T-cell (primary cell): ENCODE results near the gene SPACA9. TPM values are rescaled to one million over a fixed set of nuclear protein-coding genes. Genes with fewer than 3 reads are reported as not detected.

Source experiments
- ATAC-seq, 4 experiments: fragments of 200-7000 bp in 3 of 4; fragments of 150-1000 bp in 1 of 4; cut with Tn5 transposase; replicated peaks in 1 of 4; 1 replicate in 3 of 4; 2 replicates in 1 of 4; pipeline ENCODE4 v1.10.0; 2021; ENCODE audit warnings: moderate library complexity in 3 of 4, mild to moderate bottlenecking in 2 of 4, moderate number of reproducible peaks in 1 of 4
- CTCF ChIA-PET, 2 donors: fragments of 300-600 bp; sonication (Branson Sonifier 250); formaldehyde crosslinking; loops; one replicate each; lab custom pipeline; 2022; ENCODE audit warnings: antibody characterized with exemption in 2 of 2; lab: Charles Lee
- POLR2A ChIA-PET, 2 donors: fragments of 300-600 bp; sonication (Branson Sonifier 250); formaldehyde crosslinking; loops; one replicate each; lab custom pipeline; 2022; ENCODE audit warnings: antibody characterized with exemption in 2 of 2; lab: Charles Lee
- DNase-seq, 35 experiments: peaks; one replicate each; pipeline versions ENCODE4 v3.0.0 to v3.0.0-alpha.2; 2013 to 2023
- H3K27ac ChIP-seq: one replicate; pipeline ENCODE4 v1.5.1; 2013; ENCODE audit warnings: low read length
- H3K27me3 ChIP-seq, 2 experiments: replicated peaks in 1 of 2; 1 replicate in 1 of 2; 2 replicates in 1 of 2; pipeline versions ENCODE4 v1.6.1 to v1.7.0; 2013; ENCODE audit warnings: low read length in 1 of 2, mixed read lengths in 1 of 2; ENCODE audit not compliant: control insufficient read depth in 2 of 2, insufficient read depth in 2 of 2; ENCODE audit errors: extremely low read depth in 1 of 2
- H3K36me3 ChIP-seq, 2 donors: 1 replicate in 1 of 2; 2 replicates in 1 of 2; pipeline versions ENCODE4 v1.6.1 to v1.7.0; 2013; ENCODE audit warnings: low read length in 1 of 2; ENCODE audit not compliant: control insufficient read depth in 2 of 2, insufficient read depth in 1 of 2; ENCODE audit errors: extremely low read depth in 1 of 2
- H3K4me1 ChIP-seq, 2 experiments: 1 replicate in 1 of 2; 2 replicates in 1 of 2; pipeline versions ENCODE4 v1.6.1 to v1.7.0; 2013; ENCODE audit warnings: low read length in 2 of 2, mixed read lengths in 1 of 2; ENCODE audit not compliant: insufficient read depth in 2 of 2, control insufficient read depth in 1 of 2; ENCODE audit errors: extremely low read depth in 1 of 2
- H3K4me3 ChIP-seq, 2 donors: 1 replicate in 1 of 2; 2 replicates in 1 of 2; pipeline versions ENCODE4 v1.5.1 to v1.7.0; 2013; ENCODE audit warnings: mild to moderate bottlenecking in 2 of 2, low read length in 1 of 2, moderate library complexity in 1 of 2; ENCODE audit not compliant: control insufficient read depth in 1 of 2; ENCODE audit errors: extremely low read depth in 1 of 2
- H3K9me3 ChIP-seq: 2 replicates; pipeline ENCODE4 v1.7.0; 2013
- H3K27ac Mint-ChIP-seq, 2 donors: one replicate each; pipeline ENCODE4 v1.8.0; 2020 to 2021; ENCODE audit warnings: mild to moderate bottlenecking in 2 of 2, mixed read lengths in 2 of 2
- H3K27me3 Mint-ChIP-seq, 2 donors: one replicate each; pipeline ENCODE4 v1.8.0; 2021 to 2022; ENCODE audit warnings: mixed read lengths in 2 of 2
- H3K36me3 Mint-ChIP-seq: one replicate; pipeline ENCODE4 v1.8.0; 2021; ENCODE audit warnings: mixed read lengths
- H3K4me1 Mint-ChIP-seq, 3 donors: one replicate each; pipeline ENCODE4 v1.8.0; 2020 to 2022; ENCODE audit warnings: mixed read lengths in 3 of 3, mild to moderate bottlenecking in 1 of 3
- H3K4me3 Mint-ChIP-seq, 3 donors: one replicate each; pipeline ENCODE4 v1.8.0; 2020 to 2022; ENCODE audit warnings: mild to moderate bottlenecking in 3 of 3, mixed read lengths in 3 of 3, moderate library complexity in 3 of 3
- H3K9me3 Mint-ChIP-seq, 3 donors: one replicate each; pipeline ENCODE4 v1.8.0; 2020 to 2022; ENCODE audit warnings: mixed read lengths in 3 of 3
- WGBS: methylation state at CpG from one replicate; pipeline ENCODE4 v1.1.5; 2013; ENCODE audit warnings: missing lambda C conversion rate; ENCODE audit not compliant: insufficient coverage; 5-methylcytosine and 5-hydroxymethylcytosine counted together
- total RNA-seq, 35 experiments: library from RNA in 6 of 35; stranded (reverse) in 6 of 35; fragments of 120-200 nt in 1 of 35; gene quantifications; one replicate each; pipeline versions ENCODE4 v1.2.1 to v1.2.4 and lab custom pipeline; 2013 to 2026

Gene SPACA9
- total RNA-seq, 5 donors from 2014 or later (not counting 1 experiment from before 2014, with no cell fraction given), result 1.2 to 2.5 (median 2.0) TPM

DNA sequence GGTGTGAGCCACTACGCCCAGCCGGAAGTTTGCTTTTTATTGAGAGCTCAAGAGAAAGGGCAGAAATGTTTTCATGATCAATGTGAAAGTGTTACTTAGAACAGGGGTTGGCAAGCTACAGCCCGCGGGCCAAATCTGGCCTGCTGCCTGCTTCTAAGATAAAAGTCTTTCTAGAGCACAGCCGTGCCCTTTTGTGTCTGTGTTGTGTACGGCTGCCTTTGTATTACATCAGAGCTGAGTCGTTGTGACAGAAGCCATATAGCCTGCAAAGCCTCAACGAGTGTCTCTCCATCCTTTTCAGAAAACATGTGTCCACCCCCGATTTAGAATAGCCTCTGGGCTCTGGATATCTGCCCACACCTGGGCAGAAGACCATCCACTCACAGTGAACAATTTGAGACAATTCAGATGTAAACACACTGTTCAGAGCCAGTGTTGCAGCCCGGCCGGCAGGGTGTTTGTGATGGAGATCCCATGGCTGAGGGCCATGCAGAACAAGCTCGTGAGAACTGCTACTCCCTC is 29.5 kb upstream of the SPACA9 start:
- H3K36me3 Mint-ChIP-seq, result no peaks in the 10 kb centered on the region
- ChIA-PET POLR2A (interaction anchor here in 1 of 2 donors (0.6 kb wide), 1 partner anchor 1648 kb away, joined by 4 read pairs; no protein-coding TSS in a partner anchor), CTCF (interaction anchor here in 1 of 2 donors (0.6 to 1.0 kb wide), 2 partner anchors 53 to 325 kb away, joined by 4 to 5 read pairs; no protein-coding TSS in a partner anchor)
- DNase-seq (peak in 9 of 35 experiments; percentile 1 to 40 (median 9)), ATAC-seq (peak in 3 of 4 experiments; percentile 19 to 72 (median 38))
- H3K36me3 ChIP-seq, result no peaks in the 10 kb centered on the region
- H3K4me3 ChIP-seq, result peak overlapping the region; percentile 10 to 25
- H3K9me3 ChIP-seq, result no peaks in the 10 kb centered on the region
- H3K27me3 Mint-ChIP-seq, result peaks cover 0 to 2% of the 10 kb centered on the region in 2 donors
- 38% methylated on average over 7 of the region's 12 CpGs for WGBS
- H3K4me1 Mint-ChIP-seq, result peaks cover 9 to 28% (median 16%) of the 10 kb centered on the region in 3 donors
- H3K27ac Mint-ChIP-seq, result peak overlapping the region; percentile 58 to 84
- peak overlapping the region; percentile 63 to 71 (median 63) for H3K4me3 Mint-ChIP-seq
- H3K27ac ChIP-seq, result no peak overlapping the region
- peaks cover 13 to 24% of the 10 kb centered on the region in 2 experiments for H3K4me1 ChIP-seq
- peaks cover 0 to 14% of the 10 kb centered on the region in 2 experiments for H3K27me3 ChIP-seq
- H3K9me3 Mint-ChIP-seq, result no peaks in the 10 kb centered on the region

DNA sequence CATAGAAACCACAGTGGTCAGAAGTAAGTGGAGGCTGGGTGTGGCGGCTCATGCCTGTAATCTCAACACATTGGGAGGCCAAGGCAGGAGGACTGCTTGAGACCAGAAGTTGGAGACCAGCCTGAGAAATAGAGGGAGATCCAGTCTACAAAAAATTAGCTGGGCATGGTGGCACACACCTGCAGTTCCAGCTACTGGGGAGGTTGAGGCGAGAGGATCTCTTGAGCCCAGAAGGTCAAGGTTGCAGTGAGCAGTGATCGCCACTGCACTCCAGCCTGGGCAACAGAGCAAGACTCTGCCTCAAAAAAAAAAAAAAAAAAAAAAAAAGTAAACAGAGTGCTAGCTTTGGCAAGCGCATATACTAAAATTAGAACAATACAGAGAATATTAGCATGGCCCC is 25.2 kb upstream of the SPACA9 start:
- H3K36me3 Mint-ChIP-seq, result no peaks in the 10 kb centered on the region
- 100% methylated on average over 1 of the region's 4 CpGs for WGBS

DNA sequence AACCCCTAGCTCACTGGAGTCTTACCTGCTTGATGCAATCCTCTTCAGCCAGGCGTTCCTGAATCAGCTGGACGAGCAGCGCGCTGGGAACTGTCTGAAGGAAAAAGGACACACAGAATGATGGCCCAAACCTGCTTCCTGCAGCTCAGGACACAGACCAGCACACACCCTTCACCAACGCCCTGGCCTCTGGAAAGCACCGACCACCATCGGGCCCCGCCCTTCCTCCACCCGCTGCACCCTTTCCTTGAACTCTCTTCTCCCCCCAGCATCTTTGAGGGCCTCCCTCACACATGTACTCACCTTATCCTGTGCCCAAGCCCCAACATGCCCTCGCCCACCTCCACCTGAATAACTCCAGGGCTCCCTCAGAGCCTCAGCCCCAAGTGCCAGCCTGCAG is 23.9 kb upstream of the SPACA9 start:
- Histone ChIP-seq H3K27me3 (peaks cover 0 to 41% of the 10 kb centered on the region in 2 experiments), H3K9me3 (no peaks in the 10 kb centered on the region), H3K4me1 (peaks cover 10 to 11% of the 10 kb centered on the region in 2 experiments), H3K27ac (no peak overlapping the region), H3K4me3 (no peak overlapping the region), H3K36me3 (no peaks in the 10 kb centered on the region)
- Mint-ChIP-seq H3K27me3 (peaks cover 0 to 20% of the 10 kb centered on the region in 2 donors), H3K4me3 (no peak overlapping the region), H3K9me3 (no peaks in the 10 kb centered on the region), H3K36me3 (no peaks in the 10 kb centered on the region), H3K4me1 (peaks cover 5 to 25% (median 13%) of the 10 kb centered on the region in 3 donors), H3K27ac (no peak overlapping the region)
- POLR2A ChIA-PET, result interaction anchor here in 1 of 2 donors (0.6 kb wide), 1 partner anchor 18 kb away, joined by 4 read pairs; no protein-coding TSS in a partner anchor
- 57% methylated on average over 10 of the region's 10 CpGs for WGBS
- ATAC-seq, result no peak
- CTCF ChIA-PET, result no interaction called here
- no peak for DNase-seq

More for the DNA sequence above, 25.2 kb upstream of the SPACA9 start:
- H3K9me3 Mint-ChIP-seq, result no peaks in the 10 kb centered on the region
- H3K27me3 ChIP-seq, result peaks cover 0 to 37% of the 10 kb centered on the region in 2 experiments
- no peak overlapping the region for H3K27ac Mint-ChIP-seq
- no peak overlapping the region for H3K4me3 Mint-ChIP-seq
- H3K27me3 Mint-ChIP-seq, result peaks cover 0 to 18% of the 10 kb centered on the region in 2 donors
- no peaks in the 10 kb centered on the region for H3K9me3 ChIP-seq
- CTCF ChIA-PET, result interaction anchor here in 1 of 2 donors (0.6 kb wide), 1 partner anchor 52 kb away, joined by 4 read pairs; no protein-coding TSS in a partner anchor
- H3K4me1 ChIP-seq, result peaks cover 13 to 22% of the 10 kb centered on the region in 2 experiments
- no peaks in the 10 kb centered on the region for H3K36me3 ChIP-seq
- DNase-seq (no peak), ATAC-seq (no peak)
- H3K4me3 ChIP-seq, result no peak overlapping the region
- peaks cover 11 to 35% (median 21%) of the 10 kb centered on the region in 3 donors for H3K4me1 Mint-ChIP-seq
- POLR2A ChIA-PET, result no interaction called here
- no peak overlapping the region for H3K27ac ChIP-seq

DNA sequence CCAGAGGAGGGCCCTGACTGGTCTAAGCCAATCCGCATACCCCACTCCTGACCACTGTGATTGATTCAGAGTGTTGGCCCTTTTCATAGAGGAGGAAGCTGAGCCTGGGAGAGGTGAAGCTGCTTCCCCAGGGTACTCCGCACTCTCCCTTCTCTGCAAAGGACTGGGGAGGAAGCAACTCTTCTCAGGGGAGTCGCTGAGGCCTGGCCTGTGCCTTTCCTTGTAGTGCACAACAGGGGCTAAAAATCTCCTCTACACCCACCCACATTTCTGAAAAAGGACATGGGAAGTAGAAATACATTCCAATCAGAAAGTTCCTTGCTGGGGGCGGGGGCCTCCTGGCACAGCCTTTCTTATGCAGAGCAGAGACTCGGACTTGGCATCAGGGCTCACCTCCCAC is 22.8 kb upstream of the SPACA9 start:
- H3K4me3 ChIP-seq, result no peak overlapping the region
- Mint-ChIP-seq H3K4me1 (peaks cover 2 to 19% (median 9%) of the 10 kb centered on the region in 3 donors), H3K4me3 (no peak overlapping the region), H3K9me3 (no peaks in the 10 kb centered on the region), H3K27ac (no peak overlapping the region), H3K27me3 (peaks cover 0 to 22% of the 10 kb centered on the region in 2 donors), H3K36me3 (no peaks in the 10 kb centered on the region)
- H3K27ac ChIP-seq, result no peak overlapping the region
- DNase-seq (no peak), ATAC-seq (no peak)
- H3K9me3 ChIP-seq, result no peaks in the 10 kb centered on the region
- POLR2A ChIA-PET, result no interaction called here
- H3K27me3 ChIP-seq, result peaks cover 0 to 42% of the 10 kb centered on the region in 2 experiments
- H3K4me1 ChIP-seq, result peaks cover 7 to 9% of the 10 kb centered on the region in 2 experiments
- WGBS, result 77% methylated on average over 2 of the region's 5 CpGs
- CTCF ChIA-PET, result no interaction called here
- H3K36me3 ChIP-seq, result no peaks in the 10 kb centered on the region

DNA sequence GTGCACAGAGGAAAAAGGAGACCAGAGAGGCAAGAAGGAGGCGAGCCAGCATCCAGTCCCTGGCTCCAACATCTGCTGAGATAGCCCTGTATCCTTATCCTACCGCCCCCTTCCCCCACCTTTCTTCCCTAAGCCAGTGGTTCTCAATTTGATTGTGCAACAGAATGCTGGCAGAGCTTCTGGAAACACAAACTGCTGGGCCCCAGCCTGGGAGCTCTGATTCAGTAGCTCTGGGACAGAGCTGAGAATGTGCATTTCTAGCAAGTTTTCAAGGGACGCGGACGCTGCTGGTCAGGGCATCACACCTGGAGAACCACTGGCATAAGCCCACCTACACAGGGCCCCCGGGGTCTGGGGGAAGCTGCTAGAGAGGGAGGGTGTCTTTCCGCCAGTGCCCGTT is 21.7 kb upstream of the SPACA9 start:
- Mint-ChIP-seq H3K9me3 (no peaks in the 10 kb centered on the region), H3K4me3 (no peak overlapping the region), H3K27ac (no peak overlapping the region), H3K36me3 (no peaks in the 10 kb centered on the region), H3K27me3 (peaks cover 0 to 22% of the 10 kb centered on the region in 2 donors), H3K4me1 (peaks cover 2 to 10% (median 6%) of the 10 kb centered on the region in 3 donors)
- POLR2A ChIA-PET, result no interaction called here
- H3K36me3 ChIP-seq, result no peaks in the 10 kb centered on the region
- H3K4me1 ChIP-seq, result no peaks in the 10 kb centered on the region
- no peak overlapping the region for H3K4me3 ChIP-seq
- CTCF ChIA-PET, result no interaction called here
- no peaks in the 10 kb centered on the region for H3K9me3 ChIP-seq
- WGBS, result no CpG with 5 or more reads among the region's 8 CpGs
- no peak for ATAC-seq
- H3K27ac ChIP-seq, result no peak overlapping the region
- peaks cover 0 to 36% of the 10 kb centered on the region in 2 experiments for H3K27me3 ChIP-seq
- DNase-seq, result no peak

DNA sequence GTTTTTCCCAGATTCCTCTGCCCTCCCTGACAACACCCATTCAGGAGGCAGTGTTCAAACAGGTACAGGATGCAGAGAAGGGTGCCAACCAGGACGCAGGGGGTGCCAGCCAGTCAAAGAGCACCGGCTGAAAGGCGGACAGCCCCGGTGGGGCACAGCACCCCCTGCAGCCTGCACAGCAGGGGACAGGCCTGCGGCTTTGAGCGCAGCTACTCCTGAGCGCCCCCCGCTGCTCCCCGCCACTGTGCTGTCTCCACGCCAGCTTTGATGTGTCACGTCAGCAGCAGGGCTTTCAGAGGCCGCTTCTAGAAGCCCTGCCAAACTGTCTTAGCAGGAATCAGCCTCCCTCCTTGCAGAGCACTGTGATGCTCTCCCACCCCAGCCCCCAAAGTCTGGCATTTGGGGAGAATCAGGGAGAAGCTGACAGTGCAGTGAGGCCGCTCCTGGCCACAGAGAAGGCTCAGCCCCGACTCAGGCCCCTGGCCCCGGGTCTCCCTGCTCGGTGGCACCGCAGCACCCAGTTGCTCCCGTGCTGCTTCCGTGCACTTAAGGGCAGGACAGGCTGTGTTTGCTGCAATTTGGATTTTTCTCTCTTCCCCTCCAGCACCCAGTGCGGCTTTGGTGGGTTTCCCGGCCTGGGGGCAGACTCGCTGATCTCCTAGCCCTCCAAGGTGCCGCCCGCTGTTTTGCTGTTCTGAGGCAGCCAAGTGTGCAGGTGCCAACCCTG is 20.9 kb upstream of the SPACA9 start:
- Histone ChIP-seq H3K36me3 (no peaks in the 10 kb centered on the region), H3K27ac (no peak overlapping the region), H3K9me3 (no peaks in the 10 kb centered on the region), H3K4me1 (no peaks in the 10 kb centered on the region), H3K27me3 (peaks cover 0 to 40% of the 10 kb centered on the region in 2 experiments), H3K4me3 (no peak overlapping the region)
- CTCF ChIA-PET, result no interaction called here
- Mint-ChIP-seq H3K27ac (no peak overlapping the region), H3K4me3 (no peak overlapping the region), H3K4me1 (peaks cover 2 to 10% (median 6%) of the 10 kb centered on the region in 3 donors), H3K9me3 (no peaks in the 10 kb centered on the region), H3K36me3 (no peaks in the 10 kb centered on the region), H3K27me3 (peaks cover 0 to 26% of the 10 kb centered on the region in 2 donors)
- ATAC-seq (no peak), DNase-seq (no peak)
- POLR2A ChIA-PET, result no interaction called here
- 78% methylated on average over 24 of the region's 24 CpGs for WGBS
